Liver (tissue), 9 donors: Measurements from ENCODE around the gene KLHDC7B. TPM values are rescaled to one million over a fixed set of nuclear protein-coding genes. Genes with fewer than 3 reads are reported as not detected.

Experiments used
- DNase-seq: peaks from one replicate; pipeline ENCODE4 v3.0.0-alpha.2; 2017; ENCODE audit warnings: low spot score
- H3K27ac ChIP-seq, 2 donors: one replicate each; pipeline ENCODE4 v1.7.0; 2013; ENCODE audit warnings: inconsistent platforms in 2 of 2, low read length in 2 of 2, control low read depth in 1 of 2, low read depth in 1 of 2, mild to moderate bottlenecking in 1 of 2
- H3K27me3 ChIP-seq, 4 donors: one replicate each; pipeline versions ENCODE4 v1.6.1 to v1.7.0; 2013; ENCODE audit warnings: low read length in 3 of 4, inconsistent platforms in 1 of 4, mild to moderate bottlenecking in 1 of 4, moderate library complexity in 1 of 4; ENCODE audit not compliant: control insufficient read depth in 4 of 4, insufficient read depth in 4 of 4
- H3K36me3 ChIP-seq, 4 donors: one replicate each; pipeline versions ENCODE4 v1.6.1 to v1.7.0; 2013; ENCODE audit warnings: low read length in 3 of 4, mild to moderate bottlenecking in 3 of 4, low read depth in 1 of 4, moderate library complexity in 1 of 4; ENCODE audit not compliant: control insufficient read depth in 4 of 4, insufficient read depth in 3 of 4
- H3K4me1 ChIP-seq, 4 donors: one replicate each; pipeline versions ENCODE4 v1.6.1 to v1.7.0; 2013; ENCODE audit warnings: low read length in 3 of 4, mild to moderate bottlenecking in 3 of 4, moderate library complexity in 1 of 4; ENCODE audit not compliant: control insufficient read depth in 4 of 4, insufficient read depth in 4 of 4
- H3K4me3 ChIP-seq, 3 donors: one replicate each; pipeline versions ENCODE4 v1.6.1 to v1.7.0; 2013; ENCODE audit warnings: low read length in 3 of 3, control low read depth in 1 of 3, low read depth in 1 of 3, mild to moderate bottlenecking in 1 of 3
- H3K9ac ChIP-seq, 2 donors: one replicate each; pipeline ENCODE4 v1.7.0; 2013; ENCODE audit warnings: low read length in 2 of 2, mild to moderate bottlenecking in 2 of 2, moderate library complexity in 2 of 2, control low read depth in 1 of 2, low read depth in 1 of 2
- H3K9me3 ChIP-seq, 4 donors: one replicate each; pipeline versions ENCODE4 v1.6.1 to v1.7.0; 2013; ENCODE audit warnings: low read length in 3 of 4; ENCODE audit not compliant: control insufficient read depth in 4 of 4
- ATF3 ChIP-seq: IDR thresholded peaks from 2 replicates; pipeline ENCODE4 v1.6.1; 2016; ENCODE audit warnings: antibody characterized with exemption
- CTCF ChIP-seq: fragments of 150-350 bp; IDR thresholded peaks from 2 replicates; pipeline ENCODE4 v1.5.1; 2017; ENCODE audit warnings: improper control_type of control experiment, low read depth, low read length; ENCODE audit not compliant: missing input control
- EGR1 ChIP-seq, 2 donors: IDR thresholded peaks; 2 replicates each; pipeline ENCODE4 v1.6.1; 2016 to 2018; ENCODE audit warnings: antibody characterized with exemption in 2 of 2, low read depth in 2 of 2
- FOXA1 ChIP-seq: IDR thresholded peaks from 2 replicates; pipeline ENCODE4 v1.6.1; 2016; ENCODE audit warnings: antibody characterized with exemption
- FOXA2 ChIP-seq: IDR thresholded peaks from 2 replicates; pipeline ENCODE4 v1.6.1; 2016; ENCODE audit warnings: antibody characterized with exemption
- GABPA ChIP-seq, 2 donors: IDR thresholded peaks in 1 of 2; conservative IDR thresholded peaks in 1 of 2; 2 replicates each; pipeline ENCODE4 v1.6.1; 2016; ENCODE audit warnings: antibody characterized with exemption in 2 of 2, mild to moderate bottlenecking in 1 of 2, moderate library complexity in 1 of 2
- HNF4A ChIP-seq, 2 donors: conservative IDR thresholded peaks; 2 replicates each; pipeline ENCODE4 v1.6.1; 2016; ENCODE audit warnings: antibody characterized with exemption in 2 of 2, mild to moderate bottlenecking in 2 of 2
- HNF4G ChIP-seq: IDR thresholded peaks from 2 replicates; pipeline ENCODE4 v1.6.1; 2016; ENCODE audit warnings: antibody characterized with exemption
- JUND ChIP-seq, 2 donors: IDR thresholded peaks; 2 replicates each; pipeline ENCODE4 v1.6.1; 2016; ENCODE audit warnings: antibody characterized with exemption in 2 of 2
- MAX ChIP-seq: IDR thresholded peaks from 2 replicates; pipeline ENCODE4 v1.6.1; 2016; ENCODE audit warnings: antibody characterized with exemption
- NR2F2 ChIP-seq: IDR thresholded peaks from 2 replicates; pipeline ENCODE4 v1.6.1; 2016; ENCODE audit warnings: antibody characterized with exemption
- RAD21 ChIP-seq, 2 donors: IDR thresholded peaks; 2 replicates each; pipeline ENCODE4 v1.6.1; 2016; ENCODE audit warnings: antibody characterized with exemption in 2 of 2, mild to moderate bottlenecking in 2 of 2
- REST ChIP-seq: IDR thresholded peaks from 2 replicates; pipeline ENCODE4 v1.6.1; 2016; ENCODE audit warnings: antibody characterized with exemption, mild to moderate bottlenecking
- RXRA ChIP-seq, 2 donors: IDR thresholded peaks; 2 replicates each; pipeline ENCODE4 v1.6.1; 2017 to 2018; ENCODE audit warnings: antibody characterized with exemption in 2 of 2, mild to moderate bottlenecking in 1 of 2
- SP1 ChIP-seq: IDR thresholded peaks from 2 replicates; pipeline ENCODE4 v1.6.1; 2018; ENCODE audit warnings: antibody characterized with exemption, mild to moderate bottlenecking
- TAF1 ChIP-seq: conservative IDR thresholded peaks from 2 replicates; pipeline ENCODE4 v1.6.1; 2016; ENCODE audit warnings: antibody characterized with exemption, mild to moderate bottlenecking
- YY1 ChIP-seq: IDR thresholded peaks from 2 replicates; pipeline ENCODE4 v1.6.1; 2016; ENCODE audit warnings: antibody characterized with exemption, mild to moderate bottlenecking
- ZBTB33 ChIP-seq: IDR thresholded peaks from 2 replicates; pipeline ENCODE4 v1.6.1; 2016; ENCODE audit warnings: antibody characterized with exemption
- WGBS: extraction: QIAGEN DNeasy Blood & Tissue Kit; methylation state at CpG from one replicate; pipeline ENCODE4 v1.1.7; 2013; 5-methylcytosine and 5-hydroxymethylcytosine counted together
- polyA plus RNA-seq, 2 donors: library from polyadenylated mRNA; stranded (reverse) in 1 of 2; unstranded in 1 of 2; fragments of 200-250 nt in 1 of 2; fragments of >200 nt in 1 of 2; fragmentation: Nextera tagmentation in 1 of 2; extraction: Ambion mirVana in 1 of 2; gene quantifications; one replicate each; pipeline versions ENCODE4 v1.2.1 to v1.2.3, GENCODE V29; 2013 to 2015
- total RNA-seq, 2 donors: library from RNA; depleted of rRNA; stranded (reverse); fragments of >200 nt; gene quantifications; one replicate each; pipeline ENCODE4 v1.2.3, GENCODE V29; 2014
- donor health status: healthy.
- donor health status: healthy.
- donor health status: healthy.
- donor health status: healthy.
- donor health status: healthy.

The KLHDC7B gene
- total and polyA plus RNA-seq, 4 donors = 0.08 to 0.16 (median 0.08) TPM; not detected in 1

GRCh38 chr22:50531546-50531961 is 14.1 kb upstream of the KLHDC7B start:
- peak overlapping the region; percentile 62 to 93 (median 90) for H3K4me3 ChIP-seq
- no peaks in the 10 kb centered on the region for H3K27me3 ChIP-seq
- no peaks in the 10 kb centered on the region for H3K36me3 ChIP-seq
- TF ChIP-seq GABPA (IDR thresholded peaks at IDR 0.05 in 1 of 2, conservative IDR thresholded peaks at IDR 0.05 in 1 of 2) (no peak), YY1 (no peak), EGR1 (IDR thresholded peaks at IDR 0.05; ENCODE audit: low read depth in 2 of 2) (peak in 1 of 2 donors; percentile 53)
- H3K9ac ChIP-seq = peak overlapping the region; percentile 47 to 71
- WGBS = under 1% methylated on average over 44 of the region's 44 CpGs
- no peaks in the 10 kb centered on the region for H3K9me3 ChIP-seq
- H3K4me1 ChIP-seq = peaks cover 4 to 39% (median 19%) of the 10 kb centered on the region in 4 donors
- peak overlapping the region; percentile 92 to 98 for H3K27ac ChIP-seq
- DNase-seq = no peak

GRCh38 chr22:50531962-50532674 is 13.6 kb upstream of the KLHDC7B start:
- H3K27me3 ChIP-seq = no peaks in the 10 kb centered on the region
- H3K9ac ChIP-seq = peak overlapping the region in 1 of 2 donors; percentile 71
- DNase-seq = peak; percentile 61
- no peaks in the 10 kb centered on the region for H3K9me3 ChIP-seq
- WGBS = 2% methylated on average over 56 of the region's 56 CpGs
- TF ChIP-seq FOXA2 (no peak), ATF3 (no peak), MAX (no peak), CTCF (no peak), HNF4G (no peak), FOXA1 (no peak), ZBTB33 (no peak), HNF4A (conservative IDR thresholded peaks at IDR 0.05) (peak; percentile 9 to 44), YY1 (peak; percentile 52), SP1 (peak; percentile 45), RAD21 (IDR thresholded peaks at IDR 0.05) (peak in 1 of 2 donors; percentile 40), TAF1 (no peak), JUND (IDR thresholded peaks at IDR 0.05) (no peak), RXRA (IDR thresholded peaks at IDR 0.05) (peak; percentile 69 to 81), REST (peak; percentile 53), EGR1 (IDR thresholded peaks at IDR 0.05; ENCODE audit: low read depth in 2 of 2) (no peak), NR2F2 (no peak), GABPA (IDR thresholded peaks at IDR 0.05 in 1 of 2, conservative IDR thresholded peaks at IDR 0.05 in 1 of 2) (no peak)
- peak overlapping the region; percentile 92 to 98 for H3K27ac ChIP-seq
- H3K36me3 ChIP-seq = no peaks in the 10 kb centered on the region
- peak overlapping the region; percentile 49 to 93 (median 62) for H3K4me3 ChIP-seq
- H3K4me1 ChIP-seq = peaks cover 3 to 33% (median 16%) of the 10 kb centered on the region in 4 donors
